Transverse colon (tissue), 3 donors: ENCODE measurements around the gene DNM1L.

Source experiments
- POLR2A ChIP-seq: fragments of 450-650 bp; IDR thresholded peaks from one replicate; pipeline ENCODE4 v1.6.1; 2016; ENCODE audit warnings: antibody characterized with exemption, mild to moderate bottlenecking, moderate library complexity
- TF ChIP-seq, protein P1 (sequence below), 5 experiments: fragments of 200-600 bp in 3 of 5; fragments of 450-650 bp in 2 of 5; sonication (generic) in 3 of 5; IDR thresholded peaks; 1 replicate in 2 of 5; 2 replicates in 3 of 5; pipeline ENCODE4 v1.5.1; 2016 to 2017; ENCODE audit warnings: antibody characterized with exemption in 5 of 5, inconsistent platforms in 3 of 5, mild to moderate bottlenecking in 2 of 5, moderate library complexity in 1 of 5

DNA sequence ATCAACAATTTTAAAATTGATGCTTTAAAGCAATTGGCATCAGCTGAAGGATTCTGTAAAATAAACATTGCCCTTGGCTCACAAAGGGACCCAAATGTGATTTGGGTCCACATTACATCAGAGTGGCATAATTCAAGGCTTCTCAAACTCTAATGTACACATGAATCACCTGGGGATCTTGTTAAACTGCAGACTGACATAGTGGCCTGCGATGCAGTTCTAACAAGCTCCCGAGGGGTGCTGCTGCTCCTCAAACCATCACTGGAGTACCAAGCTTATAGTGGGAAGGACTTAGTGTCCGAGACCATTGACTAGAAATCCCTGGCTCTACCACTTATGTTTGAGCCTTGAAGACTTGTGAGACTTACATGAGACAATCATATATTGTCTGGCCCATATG, 31.8 kb upstream of the DNM1L start:
- TF ChIP-seq, protein P1, sequence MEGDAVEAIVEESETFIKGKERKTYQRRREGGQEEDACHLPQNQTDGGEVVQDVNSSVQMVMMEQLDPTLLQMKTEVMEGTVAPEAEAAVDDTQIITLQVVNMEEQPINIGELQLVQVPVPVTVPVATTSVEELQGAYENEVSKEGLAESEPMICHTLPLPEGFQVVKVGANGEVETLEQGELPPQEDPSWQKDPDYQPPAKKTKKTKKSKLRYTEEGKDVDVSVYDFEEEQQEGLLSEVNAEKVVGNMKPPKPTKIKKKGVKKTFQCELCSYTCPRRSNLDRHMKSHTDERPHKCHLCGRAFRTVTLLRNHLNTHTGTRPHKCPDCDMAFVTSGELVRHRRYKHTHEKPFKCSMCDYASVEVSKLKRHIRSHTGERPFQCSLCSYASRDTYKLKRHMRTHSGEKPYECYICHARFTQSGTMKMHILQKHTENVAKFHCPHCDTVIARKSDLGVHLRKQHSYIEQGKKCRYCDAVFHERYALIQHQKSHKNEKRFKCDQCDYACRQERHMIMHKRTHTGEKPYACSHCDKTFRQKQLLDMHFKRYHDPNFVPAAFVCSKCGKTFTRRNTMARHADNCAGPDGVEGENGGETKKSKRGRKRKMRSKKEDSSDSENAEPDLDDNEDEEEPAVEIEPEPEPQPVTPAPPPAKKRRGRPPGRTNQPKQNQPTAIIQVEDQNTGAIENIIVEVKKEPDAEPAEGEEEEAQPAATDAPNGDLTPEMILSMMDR (IDR thresholded peaks at IDR 0.05) = no peak
- TF ChIP-seq POLR2A = no peak
